Activated CD4-positive, alpha-beta T cell treated with anti-CD3 and anti-CD28 coated beads for 24 hours (primary cell): ENCODE results near the gene DLGAP1.
"Not testable (repeated sequence)": the region's sequence is repeated elsewhere in the genome, so short reads cannot be mapped to it uniquely, and the experiment has no call there.

Experiments used
- DNase-seq, 2 donors: peaks; one replicate each; pipeline ENCODE4 v3.0.0-alpha.2; 2020; ENCODE audit warnings: low read depth in 2 of 2

DLGAP1 gene

GRCh38 chr18:4287340-4287739, 167.8 kb downstream of the DLGAP1 start:
- DNase-seq: not testable (repeated sequence)

GRCh38 chr18:4286256-4286655, 168.9 kb downstream of the DLGAP1 start:
- no peak for DNase-seq

GRCh38 chr18:4285525-4285924, 169.6 kb downstream of the DLGAP1 start:
- no peak for DNase-seq

GRCh38 chr18:4284528-4284927, 170.6 kb downstream of the DLGAP1 start:
- DNase-seq: no peak

- DNase-seq: no peak
Observed at GRCh38 chr18:4283746-4284291, 171.3 kb downstream of the DLGAP1 start.

- DNase-seq: no peak
Observed at GRCh38 chr18:4282954-4283353, 172.2 kb downstream of the DLGAP1 start.

GRCh38 chr18:4276953-4277585, 178.0 kb downstream of the DLGAP1 start:
- DNase-seq: no peak

GRCh38 chr18:4271952-4272351, 183.2 kb downstream of the DLGAP1 start:
- no peak for DNase-seq

GRCh38 chr18:4270988-4271387, 184.1 kb downstream of the DLGAP1 start:
- DNase-seq: no peak

- no peak for DNase-seq
Observed at GRCh38 chr18:4270016-4270415, 185.1 kb downstream of the DLGAP1 start.

- no peak for DNase-seq
Observed at GRCh38 chr18:4267641-4268040, 187.5 kb downstream of the DLGAP1 start.

GRCh38 chr18:4264347-4264791, 190.7 kb downstream of the DLGAP1 start:
- DNase-seq: no peak

GRCh38 chr18:4260107-4260506, 195.0 kb downstream of the DLGAP1 start:
- DNase-seq: no peak

GRCh38 chr18:4256766-4257417, 198.2 kb downstream of the DLGAP1 start:
- no peak for DNase-seq

GRCh38 chr18:4254840-4255239, 200.3 kb downstream of the DLGAP1 start:
- DNase-seq: no peak

GRCh38 chr18:4252829-4253228, 202.3 kb downstream of the DLGAP1 start:
- no peak for DNase-seq

GRCh38 chr18:4251873-4252272, 203.2 kb downstream of the DLGAP1 start:
- DNase-seq: no peak

- no peak for DNase-seq
Observed at GRCh38 chr18:4251206-4251605, 203.9 kb downstream of the DLGAP1 start.

- no peak for DNase-seq
Observed at GRCh38 chr18:4250141-4250540, 205.0 kb downstream of the DLGAP1 start.

GRCh38 chr18:4248686-4249085, 206.4 kb downstream of the DLGAP1 start:
- DNase-seq: no peak

- no peak for DNase-seq
Observed at GRCh38 chr18:4246374-4246773, 208.7 kb downstream of the DLGAP1 start.

GRCh38 chr18:4245456-4245855, 209.7 kb downstream of the DLGAP1 start:
- no peak for DNase-seq

GRCh38 chr18:4242431-4243161, 212.5 kb downstream of the DLGAP1 start:
- DNase-seq: no peak
